ENCODE measurements around the gene HHATL. TPM values are rescaled to one million over a fixed set of nuclear protein-coding genes. Genes with fewer than 3 reads are reported as not detected.

HHATL gene
- total and polyA plus RNA-seq, 4 donors = 0.17 TPM; not detected in 3

DNA sequence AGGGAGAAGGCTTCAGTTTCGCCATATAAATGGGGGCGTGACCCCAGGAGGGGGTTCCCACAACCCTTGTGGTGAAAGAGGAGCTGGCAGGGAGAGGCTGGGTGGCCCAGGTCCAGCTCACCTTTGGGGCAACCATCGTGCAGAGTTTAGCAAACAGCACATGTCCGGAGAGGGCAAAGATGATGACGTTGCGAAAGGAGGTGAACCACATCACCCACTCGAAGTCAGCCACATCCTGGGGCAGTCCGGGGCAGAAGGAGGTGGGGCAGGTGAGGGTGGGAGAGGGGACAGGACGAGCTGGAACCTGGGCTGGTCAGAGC is 3.7 kb downstream of the HHATL start (continued):
- TF ChIP-seq CTCF (IDR thresholded peaks at IDR 0.05; ENCODE audit: low read depth, low read length, missing input control) (no peak), HNF4A (conservative IDR thresholded peaks at IDR 0.05) (no peak)
- TF ChIP-seq, protein P1, sequence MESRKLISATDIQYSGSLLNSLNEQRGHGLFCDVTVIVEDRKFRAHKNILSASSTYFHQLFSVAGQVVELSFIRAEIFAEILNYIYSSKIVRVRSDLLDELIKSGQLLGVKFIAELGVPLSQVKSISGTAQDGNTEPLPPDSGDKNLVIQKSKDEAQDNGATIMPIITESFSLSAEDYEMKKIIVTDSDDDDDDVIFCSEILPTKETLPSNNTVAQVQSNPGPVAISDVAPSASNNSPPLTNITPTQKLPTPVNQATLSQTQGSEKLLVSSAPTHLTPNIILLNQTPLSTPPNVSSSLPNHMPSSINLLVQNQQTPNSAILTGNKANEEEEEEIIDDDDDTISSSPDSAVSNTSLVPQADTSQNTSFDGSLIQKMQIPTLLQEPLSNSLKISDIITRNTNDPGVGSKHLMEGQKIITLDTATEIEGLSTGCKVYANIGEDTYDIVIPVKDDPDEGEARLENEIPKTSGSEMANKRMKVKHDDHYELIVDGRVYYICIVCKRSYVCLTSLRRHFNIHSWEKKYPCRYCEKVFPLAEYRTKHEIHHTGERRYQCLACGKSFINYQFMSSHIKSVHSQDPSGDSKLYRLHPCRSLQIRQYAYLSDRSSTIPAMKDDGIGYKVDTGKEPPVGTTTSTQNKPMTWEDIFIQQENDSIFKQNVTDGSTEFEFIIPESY (IDR thresholded peaks at IDR 0.05) = no peak

DNA sequence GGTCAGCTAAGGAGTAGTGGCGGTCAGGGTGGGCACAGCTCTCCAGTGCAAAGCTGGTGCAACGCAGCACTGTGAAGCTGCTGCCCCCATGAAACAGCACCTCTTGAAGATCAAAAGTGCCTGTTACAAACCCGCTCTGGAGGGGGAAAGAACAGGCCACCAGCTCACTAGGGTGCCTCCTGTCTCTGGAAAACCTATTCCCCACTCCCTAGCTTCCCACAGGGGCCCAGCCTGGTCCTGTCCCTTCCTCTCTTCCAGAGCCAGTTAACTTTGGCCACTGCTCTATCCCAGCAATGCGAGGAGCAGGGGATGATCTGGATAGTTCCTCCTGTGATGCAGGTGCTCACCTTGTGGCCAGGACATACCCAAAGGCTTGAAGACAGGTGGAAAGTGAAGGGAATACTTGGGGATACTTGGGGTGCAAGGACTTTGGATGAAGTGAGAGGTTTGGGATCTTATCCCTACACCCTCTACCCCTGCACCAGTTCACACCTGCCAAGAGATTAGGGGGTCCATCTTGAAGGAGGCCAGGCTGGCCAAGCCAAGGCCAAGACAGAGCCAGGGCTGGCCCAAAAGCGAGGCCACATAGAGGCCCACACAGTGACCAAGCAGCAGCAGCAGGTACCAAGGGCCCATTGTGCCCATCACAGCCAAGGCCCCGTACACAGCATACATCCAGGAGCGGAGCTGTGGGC is 4.2 kb downstream of the HHATL start:
- 89% methylated on average over 7 of the region's 7 CpGs for WGBS
- DNase-seq (ENCODE audit: low spot score) = no peak
- TF ChIP-seq EGR1 (IDR thresholded peaks at IDR 0.05; ENCODE audit: low read depth in 2 of 2) (no peak), NR2F2 (IDR thresholded peaks at IDR 0.05) (no peak), HNF4A (conservative IDR thresholded peaks at IDR 0.05) (no peak), GABPA (IDR thresholded peaks at IDR 0.05 in 1 of 2, conservative IDR thresholded peaks at IDR 0.05 in 1 of 2) (no peak), RXRA (IDR thresholded peaks at IDR 0.05) (no peak), RAD21 (IDR thresholded peaks at IDR 0.05) (no peak), FOXA1 (IDR thresholded peaks at IDR 0.05) (no peak), HNF4G (IDR thresholded peaks at IDR 0.05) (no peak), TAF1 (conservative IDR thresholded peaks at IDR 0.05) (no peak)
- Histone ChIP-seq H3K4me1 (ENCODE audit: control insufficient read depth in 4 of 4, insufficient read depth in 4 of 4, low read length in 3 of 4) (no peaks in the 10 kb centered on the region), H3K9me3 (ENCODE audit: control insufficient read depth in 4 of 4, low read length in 3 of 4) (no peaks in the 10 kb centered on the region), H3K36me3 (ENCODE audit: control insufficient read depth in 4 of 4, insufficient read depth in 3 of 4, low read depth in 1 of 4, low read length in 3 of 4) (no peaks in the 10 kb centered on the region), H3K4me3 (ENCODE audit: low read depth in 1 of 3, low read length in 3 of 3) (no peak overlapping the region), H3K27ac (ENCODE audit: low read depth in 1 of 2, low read length in 2 of 2) (no peak overlapping the region), H3K27me3 (ENCODE audit: control insufficient read depth in 4 of 4, insufficient read depth in 4 of 4, low read length in 3 of 4) (no peaks in the 10 kb centered on the region), H3K9ac (ENCODE audit: low read depth in 1 of 2, low read length in 2 of 2) (no peak overlapping the region)

DNA sequence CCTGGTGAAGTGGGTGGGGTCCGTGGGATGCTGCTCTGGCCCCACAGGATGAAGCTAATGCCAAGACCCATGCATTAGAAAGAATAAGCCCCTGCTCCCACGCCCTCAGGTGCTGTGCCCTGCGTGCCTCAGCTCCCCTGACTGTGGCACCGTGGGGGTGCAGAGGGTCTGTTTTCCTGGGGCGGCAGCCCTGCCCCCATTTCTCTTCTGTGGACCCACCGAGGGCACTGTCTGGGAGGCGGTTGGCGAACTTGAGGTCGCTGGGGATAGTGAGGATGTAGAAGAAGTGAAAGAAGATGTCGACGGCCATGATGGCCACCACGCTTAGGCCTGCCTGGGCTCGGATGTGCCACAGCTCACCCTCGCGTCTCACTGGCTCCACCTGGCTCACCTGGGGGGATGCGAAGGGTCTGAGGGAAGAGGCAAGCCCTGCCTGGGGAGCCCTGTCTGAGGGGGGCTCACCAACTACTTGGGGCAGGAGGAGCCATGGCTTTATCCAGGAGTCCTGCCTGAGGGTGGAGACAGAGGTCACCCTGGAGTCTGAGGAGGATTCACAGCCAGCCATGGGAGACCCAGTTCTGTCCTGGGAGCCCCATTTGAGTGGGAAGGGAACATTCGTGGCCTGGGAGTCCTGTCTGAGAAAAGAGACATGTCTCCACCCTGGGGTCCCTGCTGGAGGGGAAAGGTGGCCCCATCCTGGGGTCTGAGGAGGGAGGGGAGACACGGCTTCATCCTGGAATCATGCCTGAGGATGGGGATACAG is 5.1 kb downstream of the HHATL start:
- no peak for DNase-seq (ENCODE audit: low spot score)
- TF ChIP-seq RAD21 (IDR thresholded peaks at IDR 0.05) = no peak
- TF ChIP-seq REST (IDR thresholded peaks at IDR 0.05) = no peak
- TF ChIP-seq MAX (IDR thresholded peaks at IDR 0.05) = no peak
- TF ChIP-seq, protein P2, sequence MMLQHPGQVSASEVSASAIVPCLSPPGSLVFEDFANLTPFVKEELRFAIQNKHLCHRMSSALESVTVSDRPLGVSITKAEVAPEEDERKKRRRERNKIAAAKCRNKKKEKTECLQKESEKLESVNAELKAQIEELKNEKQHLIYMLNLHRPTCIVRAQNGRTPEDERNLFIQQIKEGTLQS (IDR thresholded peaks at IDR 0.05) = no peak
- no peak for TF ChIP-seq SP1 (IDR thresholded peaks at IDR 0.05)
- TF ChIP-seq GABPA (IDR thresholded peaks at IDR 0.05 in 1 of 2, conservative IDR thresholded peaks at IDR 0.05 in 1 of 2) = no peak
- whole genome bisulfite sequencing = 88% methylated on average over 18 of the region's 18 CpGs

More for the DNA sequence above, 5.1 kb downstream of the HHATL start:
- Histone ChIP-seq H3K36me3 (ENCODE audit: control insufficient read depth in 4 of 4, insufficient read depth in 3 of 4, low read depth in 1 of 4, low read length in 3 of 4) (no peaks in the 10 kb centered on the region), H3K27ac (ENCODE audit: low read depth in 1 of 2, low read length in 2 of 2) (no peak overlapping the region), H3K9me3 (ENCODE audit: control insufficient read depth in 4 of 4, low read length in 3 of 4) (no peaks in the 10 kb centered on the region), H3K4me1 (ENCODE audit: control insufficient read depth in 4 of 4, insufficient read depth in 4 of 4, low read length in 3 of 4) (no peaks in the 10 kb centered on the region), H3K27me3 (ENCODE audit: control insufficient read depth in 4 of 4, insufficient read depth in 4 of 4, low read length in 3 of 4) (no peaks in the 10 kb centered on the region), H3K9ac (ENCODE audit: low read depth in 1 of 2, low read length in 2 of 2) (no peak overlapping the region), H3K4me3 (ENCODE audit: low read depth in 1 of 3, low read length in 3 of 3) (no peak overlapping the region)

Measured in liver (tissue), 9 donors.